NCI-H524 treated with DMSO at 0.1 percent for 48 hours (cell line): ENCODE measurements around the gene ASF1A.

Experiments used
- DNase-seq: peaks from one replicate; lab custom pipeline; 2025; lab: John Stamatoyannopoulos, UW

Gene ASF1A

DNA sequence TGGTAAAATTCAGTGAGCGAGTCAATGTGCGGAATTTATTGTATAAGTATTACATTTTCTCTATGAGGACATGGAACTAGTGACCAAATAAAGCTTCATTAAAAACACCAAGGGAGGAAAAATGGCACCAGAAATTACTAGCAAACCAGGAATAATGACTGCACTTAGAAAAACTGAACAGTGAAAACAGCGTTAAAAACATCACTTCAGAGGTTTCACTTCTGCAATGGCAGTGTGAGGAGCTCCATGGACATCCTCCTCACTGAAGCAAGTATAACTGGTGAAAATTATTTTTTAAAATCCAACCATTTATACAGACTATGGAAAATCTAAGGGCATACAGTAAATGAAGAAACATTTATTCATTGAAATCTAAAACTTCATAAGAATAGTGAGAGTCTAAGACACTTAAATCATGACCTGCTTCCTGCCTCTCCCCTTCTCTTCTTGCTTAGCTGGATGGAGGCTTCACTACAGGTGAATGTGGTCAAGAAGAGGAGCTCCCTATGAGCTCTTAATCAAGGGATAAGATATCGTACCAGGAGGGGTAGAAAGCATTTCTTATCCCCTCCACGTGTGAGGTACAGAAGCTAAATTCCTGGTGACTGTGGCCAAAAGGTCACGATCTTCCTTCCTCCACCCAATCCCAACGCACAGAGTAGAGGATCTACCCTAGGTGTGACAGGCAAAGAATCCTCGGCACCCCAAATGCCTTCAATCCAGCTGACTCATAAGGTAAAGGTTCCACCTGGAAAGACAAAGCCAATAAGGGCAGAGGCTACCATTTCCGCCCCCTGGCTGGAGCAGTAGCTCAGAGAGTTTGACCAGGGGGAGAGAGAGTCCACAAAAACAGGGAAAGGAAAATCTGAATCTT is 12.3 kb upstream of the ASF1A start:
- no peak for DNase-seq

DNA sequence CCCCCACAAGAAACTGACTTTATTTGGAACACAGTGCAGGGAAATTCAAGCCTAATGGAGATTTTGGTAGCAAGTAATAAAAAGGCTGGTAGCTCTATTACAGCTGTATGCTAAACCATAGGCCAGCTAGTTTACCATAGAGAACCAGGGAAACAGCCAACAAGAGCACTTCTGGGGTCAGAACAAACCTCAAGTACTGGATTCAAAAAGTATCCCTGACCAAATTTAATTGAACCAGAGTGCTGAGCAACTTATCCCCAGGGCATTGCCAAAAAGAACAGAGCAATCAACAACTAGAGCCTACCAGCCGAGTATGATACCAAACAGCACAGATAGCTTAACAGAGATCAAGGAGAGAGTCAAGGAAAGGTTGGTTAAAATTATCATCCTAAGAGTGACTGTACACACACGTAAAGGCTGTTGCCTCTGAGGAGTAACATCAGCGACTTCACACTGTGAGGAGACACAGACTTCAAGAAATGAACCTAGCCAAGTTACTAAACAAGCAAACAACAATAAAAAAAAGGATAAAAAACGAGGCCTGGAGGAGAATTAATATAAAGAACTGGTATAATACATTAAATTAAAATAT is 11.5 kb upstream of the ASF1A start:
- no peak for DNase-seq

DNA sequence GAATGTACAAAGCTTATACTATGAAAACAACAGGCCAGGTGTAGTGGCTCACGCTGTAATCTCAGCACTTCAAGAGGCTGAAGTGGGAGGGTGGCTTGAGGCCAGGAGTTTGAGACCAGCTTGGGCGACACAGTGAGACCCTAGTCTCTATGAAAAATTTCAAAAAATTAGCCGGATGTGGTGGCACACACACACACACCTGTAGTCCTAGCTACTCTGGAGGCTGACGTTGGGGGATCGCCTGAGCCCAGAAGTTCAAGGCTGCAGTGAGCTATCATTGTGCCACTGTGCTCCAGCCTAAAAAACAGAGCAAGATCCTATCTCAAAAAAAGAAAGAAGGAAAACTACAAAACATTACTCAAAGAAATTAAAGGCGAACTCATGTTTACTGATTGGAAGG is 7.3 kb upstream of the ASF1A start:
- DNase-seq, result no peak

DNA sequence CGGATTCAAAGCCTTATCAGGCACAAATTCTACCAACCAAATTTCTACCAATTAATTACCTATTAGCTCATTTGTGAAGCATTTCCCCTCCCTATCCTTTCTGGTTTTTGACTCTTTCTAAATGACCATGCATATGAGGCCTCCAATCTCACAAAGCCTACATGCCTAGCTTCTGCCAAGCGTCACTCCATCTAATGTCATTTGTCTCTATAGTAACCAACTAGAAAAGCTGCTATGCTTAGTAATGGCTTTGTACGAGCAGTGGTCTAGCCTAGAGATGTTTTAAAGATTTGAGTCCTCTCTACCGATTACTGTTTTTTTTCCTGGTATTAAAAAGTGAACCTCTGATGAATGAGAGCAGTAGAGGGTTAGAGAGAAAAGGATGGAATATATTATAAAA is 4.8 kb upstream of the ASF1A start:
- no peak for DNase-seq

DNA sequence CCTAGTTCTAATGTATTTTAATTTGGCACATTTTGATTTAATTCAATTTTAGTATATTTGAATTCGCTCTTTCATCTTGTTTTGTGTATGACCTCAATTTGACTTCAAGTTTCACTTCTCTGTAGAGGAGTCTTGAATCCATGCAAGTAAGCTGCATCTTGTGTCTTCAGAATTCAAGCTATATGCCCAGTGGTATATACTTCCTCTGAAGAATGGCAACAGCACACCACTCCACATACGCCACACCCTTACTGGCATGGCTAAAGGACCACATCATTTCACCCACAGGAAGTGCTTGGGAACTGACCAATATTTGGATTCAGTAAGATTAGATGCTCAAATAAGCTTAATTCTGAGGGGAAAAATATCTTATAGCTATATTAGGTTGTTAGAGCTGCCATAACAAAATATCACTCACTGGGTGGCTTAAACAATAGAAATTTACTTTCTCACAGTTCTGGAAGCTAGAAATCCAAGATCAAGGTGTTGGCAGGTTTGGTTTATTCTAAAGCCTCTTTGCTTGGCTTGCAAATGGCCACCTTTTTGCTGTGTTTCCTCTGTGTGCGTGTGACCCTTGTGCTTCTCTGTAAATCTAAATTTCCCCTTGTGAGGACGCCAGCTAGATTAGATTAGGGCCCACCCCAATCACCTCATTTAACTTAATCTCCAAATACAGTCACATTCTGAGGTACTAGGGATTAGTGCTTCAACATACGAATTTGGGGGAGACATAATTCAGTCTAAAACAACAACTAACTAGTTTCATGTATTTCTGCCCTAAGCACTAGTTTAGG is 2.8 kb upstream of the ASF1A start:
- DNase-seq, result no peak

DNA sequence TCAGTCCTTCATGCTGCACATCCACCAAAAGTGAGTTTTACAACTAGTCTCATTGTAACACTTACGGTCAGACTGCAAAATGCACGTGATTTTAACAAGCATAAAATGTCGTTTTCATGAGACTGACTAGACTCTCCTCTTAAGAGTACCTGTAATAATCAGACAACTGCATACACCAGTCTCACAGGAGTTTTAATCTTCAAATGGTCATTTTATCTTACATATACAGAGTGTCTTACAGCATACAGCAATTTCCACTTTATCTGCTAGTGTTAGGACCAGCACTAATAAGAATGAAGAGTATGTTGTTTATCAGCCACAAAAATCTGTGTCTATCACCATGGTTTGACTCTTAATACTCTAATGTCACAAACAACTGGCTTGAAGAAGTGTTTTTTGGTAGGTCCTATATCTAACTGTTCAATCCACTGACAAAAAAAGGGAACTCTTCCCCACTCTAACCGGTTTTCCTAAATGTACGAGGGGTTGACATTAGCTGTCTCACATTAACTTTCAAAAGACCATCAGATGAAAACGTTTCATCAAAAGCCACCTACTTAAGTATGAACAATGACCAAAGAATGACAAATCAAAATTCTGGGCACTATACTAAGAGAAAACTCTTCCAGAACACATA is 1.5 kb upstream of the ASF1A start:
- no peak for DNase-seq

DNA sequence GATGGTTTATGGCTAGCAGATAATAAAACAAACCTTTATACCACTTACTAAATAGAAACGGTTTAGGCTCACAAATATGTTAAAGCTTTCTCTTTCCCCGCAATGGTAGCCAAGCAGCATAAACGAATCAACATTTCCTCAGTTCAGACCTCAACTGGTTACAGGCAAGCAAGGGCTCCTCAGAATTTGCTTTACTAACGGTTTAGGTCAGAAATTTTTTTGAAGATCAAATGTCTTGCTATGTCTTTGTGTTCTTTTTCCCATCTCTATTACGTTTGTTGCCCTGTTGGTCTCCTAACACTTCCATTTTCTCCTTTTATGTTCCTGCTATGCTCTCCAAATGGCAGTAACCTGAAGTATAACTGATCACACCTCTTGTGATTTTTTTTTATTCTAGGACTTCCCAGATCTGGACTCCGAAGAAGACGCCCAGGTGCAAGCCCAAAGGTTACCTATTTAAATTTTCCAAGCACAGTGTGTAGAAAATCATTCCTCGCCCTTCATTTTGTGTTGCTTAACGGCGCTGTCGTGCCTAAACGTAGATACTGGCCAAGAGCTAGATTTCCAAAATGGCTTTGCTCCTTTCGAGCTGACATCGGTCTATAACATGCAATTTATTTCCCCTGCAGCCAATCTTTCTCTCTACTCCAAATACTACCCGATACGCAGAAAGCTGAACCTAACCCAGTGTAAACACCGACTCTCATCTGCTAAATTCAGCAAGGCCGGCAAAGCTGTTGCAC is 717 bp upstream of the ASF1A start:
- DNase-seq, result peak; percentile 65

DNA sequence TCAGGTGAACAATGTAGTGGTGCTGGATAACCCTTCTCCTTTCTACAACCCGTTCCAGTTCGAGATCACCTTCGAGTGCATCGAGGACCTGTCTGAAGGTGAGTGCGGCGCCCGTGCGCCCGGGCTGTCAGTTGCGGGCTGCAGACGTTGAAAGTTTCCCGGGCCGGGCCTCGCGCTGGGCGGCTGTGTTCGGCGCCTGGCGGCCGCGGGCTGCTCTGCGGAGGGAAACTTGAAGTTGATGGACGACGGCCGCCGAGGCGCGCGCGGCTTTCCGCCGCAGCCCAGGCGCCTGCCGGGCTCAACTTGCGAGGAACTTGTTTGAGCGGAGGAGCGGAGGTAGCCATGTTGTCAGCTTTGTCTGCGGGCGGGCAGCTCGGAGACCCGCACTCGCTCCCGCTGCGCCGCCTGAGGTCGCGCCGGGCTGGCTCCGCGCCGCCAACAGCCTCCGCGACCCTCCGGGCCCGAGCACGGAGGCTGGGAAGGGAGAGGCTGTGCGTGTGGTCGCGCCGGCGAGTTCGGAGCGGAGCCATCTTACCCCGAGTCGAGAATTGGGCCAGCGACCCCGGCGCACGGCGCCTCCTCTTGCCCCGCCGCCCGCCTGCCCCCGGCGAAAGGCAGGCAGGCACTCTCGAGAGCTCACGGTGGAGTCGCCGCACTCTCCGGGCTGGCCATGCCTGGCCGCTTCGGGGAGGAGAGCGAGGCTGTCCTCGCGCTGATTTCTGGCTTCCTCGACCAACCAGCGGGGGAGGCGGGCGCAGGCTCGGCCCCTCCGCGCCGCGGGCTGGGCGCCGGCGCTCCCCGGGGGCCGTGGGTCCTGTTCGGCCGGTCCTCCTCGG is 691 bp downstream of the ASF1A start:
- no peak for DNase-seq

DNA sequence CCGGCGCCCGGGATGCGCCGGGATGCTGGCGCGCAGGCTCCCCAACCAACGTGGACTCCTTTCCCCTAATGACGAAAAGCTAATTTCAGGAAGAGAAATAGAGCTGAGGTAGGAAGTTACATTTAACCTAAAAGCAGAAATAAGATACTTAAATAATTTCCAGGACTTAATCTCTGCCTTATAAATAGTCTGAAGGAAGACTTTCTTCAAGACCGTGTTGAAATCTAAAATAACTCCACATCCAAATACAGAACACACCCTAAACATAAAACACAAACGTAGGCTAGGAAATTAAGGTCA is 1.3 kb downstream of the ASF1A start:
- no peak for DNase-seq

DNA sequence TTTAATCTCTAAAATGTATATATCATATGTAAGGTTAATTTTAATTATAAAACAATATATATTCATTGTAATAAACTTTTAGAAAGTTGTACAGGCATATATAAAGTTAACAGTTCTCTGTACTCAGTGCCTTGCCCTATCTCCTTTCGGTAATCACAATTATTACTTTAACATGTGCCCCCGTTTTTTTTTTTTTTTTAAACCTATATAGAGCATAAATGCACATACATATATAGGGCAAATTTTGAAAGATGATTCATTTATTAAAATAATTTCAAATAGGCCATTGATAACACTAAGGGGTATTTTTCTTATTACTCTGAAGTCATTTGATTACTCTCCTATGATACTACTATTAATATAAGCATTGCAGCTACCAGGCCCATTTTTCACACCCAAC is 1.9 kb downstream of the ASF1A start:
- no peak for DNase-seq

DNA sequence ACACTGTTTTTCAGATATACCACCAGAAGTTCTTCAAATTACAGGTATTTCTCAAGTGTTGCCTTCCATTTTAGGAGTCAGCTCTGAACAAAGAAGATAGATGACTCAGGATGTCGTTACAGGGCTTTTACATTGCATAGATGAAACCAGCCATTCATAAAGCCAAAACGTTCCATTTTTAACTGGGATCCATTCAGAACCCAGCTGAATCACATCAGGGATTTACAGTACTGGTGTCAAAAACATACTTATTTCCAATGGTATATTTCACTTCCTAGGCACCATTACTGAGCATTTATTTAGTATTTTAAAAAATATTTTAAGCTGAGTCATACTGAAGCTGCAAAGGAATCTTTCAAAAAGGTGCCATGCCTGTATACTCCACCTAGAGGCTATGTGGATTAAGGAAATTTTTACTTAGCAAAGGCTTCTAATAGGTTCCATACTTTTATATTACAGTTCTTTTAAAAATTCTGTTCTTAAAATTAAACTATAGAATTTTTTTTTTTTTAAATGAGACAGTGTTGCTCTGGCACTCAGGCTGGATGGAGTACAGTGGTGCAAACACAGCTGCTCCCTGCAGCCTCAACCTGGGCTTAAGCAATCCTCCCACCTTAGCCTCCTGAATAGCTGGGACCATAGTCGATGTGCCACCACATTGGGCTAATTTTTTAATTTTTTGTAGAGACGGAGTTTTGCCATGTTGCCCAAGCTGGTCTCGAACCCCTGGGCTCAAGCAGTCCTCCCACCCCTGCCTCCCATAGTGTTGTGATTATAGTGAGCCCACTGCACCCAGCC is 2.6 kb downstream of the ASF1A start:
- DNase-seq, result peak; percentile 17

DNA sequence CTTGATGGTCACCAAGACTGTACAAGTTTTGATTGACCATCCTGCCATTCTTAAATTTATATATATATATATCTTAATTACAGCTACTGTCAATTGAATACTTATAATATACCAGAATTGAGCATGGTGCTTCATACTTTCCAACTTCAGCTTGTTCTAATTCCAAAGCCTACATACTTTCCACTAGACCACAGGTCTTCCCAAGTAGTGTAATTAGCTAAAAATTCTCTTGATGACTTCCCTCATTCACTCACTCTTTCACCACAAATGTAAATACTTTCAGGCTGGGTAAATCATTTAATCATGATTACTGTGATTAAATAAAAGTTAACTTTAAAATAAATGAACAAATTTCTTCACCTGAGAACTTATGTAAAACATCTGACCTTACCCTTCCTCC is 3.4 kb downstream of the ASF1A start:
- no peak for DNase-seq

DNA sequence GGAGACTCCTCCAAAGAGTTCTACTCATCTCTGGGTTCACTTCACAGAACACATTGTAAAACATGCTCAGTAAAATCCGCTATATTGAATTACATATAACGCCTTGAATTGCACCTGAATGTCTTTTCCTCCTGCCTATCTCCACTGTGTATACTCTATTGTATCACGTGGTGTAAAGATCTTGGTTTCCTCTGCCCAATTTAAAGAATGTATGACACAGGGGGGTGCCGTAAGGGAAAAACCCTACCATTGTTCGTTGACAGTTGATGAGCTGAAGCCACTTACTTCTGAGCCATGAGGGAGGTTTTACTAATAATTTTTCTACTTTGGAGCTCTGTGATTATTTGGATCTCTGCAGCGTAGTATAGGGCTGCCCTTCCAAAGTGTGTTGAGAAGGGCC is 6.0 kb downstream of the ASF1A start:
- no peak for DNase-seq

DNA sequence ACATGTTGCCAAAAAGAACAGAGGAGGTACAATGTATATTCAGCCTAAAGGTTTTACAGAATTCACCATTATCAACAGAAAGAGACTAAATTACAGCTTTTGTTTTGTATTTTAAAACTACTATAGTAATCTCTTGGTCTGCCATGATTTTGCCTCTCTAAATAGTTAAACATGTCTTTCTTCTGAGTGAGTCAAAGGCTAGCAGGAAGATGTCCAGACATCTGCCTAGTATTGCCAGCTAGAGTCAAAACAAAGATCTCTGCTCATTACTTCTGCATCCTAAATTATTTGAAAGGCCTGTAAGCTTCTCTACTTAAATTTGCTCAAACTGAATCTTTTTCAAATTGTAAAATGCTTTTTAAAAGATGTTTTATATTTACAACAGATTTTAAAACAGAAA is 8.8 kb downstream of the ASF1A start:
- no peak for DNase-seq

DNA sequence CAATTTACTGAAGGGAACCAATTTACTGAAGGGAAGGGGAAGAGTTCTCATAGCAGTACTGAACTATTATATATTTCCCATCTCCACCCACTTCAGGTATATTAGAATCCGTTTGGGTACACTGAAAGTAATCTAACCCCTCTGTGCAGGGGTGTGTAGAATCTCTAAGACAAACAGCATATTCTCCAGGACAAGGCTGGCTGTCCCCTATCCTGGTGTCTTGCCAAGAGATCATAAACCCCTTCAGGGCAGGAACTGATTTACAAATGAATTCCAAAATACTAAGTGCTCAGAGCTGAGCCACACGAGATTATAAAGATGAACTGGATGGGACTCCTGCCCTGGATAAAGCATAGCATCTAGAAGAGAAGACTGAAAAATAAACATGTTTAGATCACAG is 9.2 kb downstream of the ASF1A start:
- DNase-seq, result no peak

DNA sequence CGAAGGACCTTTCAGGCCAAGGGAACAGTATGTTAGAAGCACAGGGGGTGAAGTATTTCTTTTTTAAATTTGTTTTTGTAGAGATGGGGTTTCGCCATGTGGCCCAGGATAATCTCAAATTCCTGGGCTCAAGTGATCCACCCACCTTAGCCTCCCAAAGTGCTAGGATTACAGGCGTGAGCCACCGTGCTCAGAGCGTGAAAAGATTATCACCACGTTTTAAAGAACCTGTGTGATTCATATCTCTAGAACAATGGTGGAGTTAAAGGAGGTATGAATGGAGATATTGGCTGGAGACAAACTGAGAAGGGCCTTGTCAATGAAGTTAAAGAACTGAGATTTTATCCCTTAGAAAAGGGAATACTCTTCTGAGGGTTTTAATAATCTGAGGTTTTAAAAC is 9.7 kb downstream of the ASF1A start:
- no peak for DNase-seq

DNA sequence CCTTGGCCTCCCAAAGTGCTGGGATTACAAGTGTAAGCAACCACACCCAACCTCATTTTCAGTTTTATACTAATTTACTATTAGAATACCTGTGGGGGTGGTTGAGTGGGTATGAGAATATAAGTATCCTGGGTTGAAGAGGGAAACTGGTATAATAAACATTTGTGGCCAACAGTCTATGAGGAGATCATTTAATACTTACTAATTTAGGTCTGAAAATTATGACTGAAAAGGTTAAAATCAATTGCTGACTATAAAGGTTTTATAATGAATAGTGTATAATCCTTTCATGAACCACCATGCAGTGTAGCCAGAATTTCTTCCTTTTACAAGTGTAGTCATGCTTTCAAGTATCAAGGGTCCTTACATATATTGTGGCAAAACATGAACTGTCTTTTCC is 11.1 kb downstream of the ASF1A start:
- DNase-seq, result no peak

DNA sequence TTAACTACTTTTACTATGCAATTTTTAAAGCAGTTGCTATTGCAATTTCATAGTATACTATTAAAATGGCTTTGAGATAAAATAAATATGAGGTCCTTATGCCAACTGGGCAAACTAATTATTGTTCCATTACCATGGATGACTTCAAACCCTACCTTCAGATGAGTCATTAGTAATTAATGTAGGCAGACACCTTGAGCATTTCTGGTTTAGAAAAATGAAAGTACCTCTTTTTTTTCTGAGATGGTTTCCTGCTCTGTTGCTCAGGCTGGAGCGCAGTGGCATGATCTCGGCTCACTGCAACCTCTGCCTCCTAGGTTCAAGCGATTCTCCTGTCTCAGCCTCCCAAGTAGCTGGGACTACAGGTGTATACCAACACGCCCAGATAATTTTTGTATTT is 11.9 kb downstream of the ASF1A start:
- no peak for DNase-seq

DNA sequence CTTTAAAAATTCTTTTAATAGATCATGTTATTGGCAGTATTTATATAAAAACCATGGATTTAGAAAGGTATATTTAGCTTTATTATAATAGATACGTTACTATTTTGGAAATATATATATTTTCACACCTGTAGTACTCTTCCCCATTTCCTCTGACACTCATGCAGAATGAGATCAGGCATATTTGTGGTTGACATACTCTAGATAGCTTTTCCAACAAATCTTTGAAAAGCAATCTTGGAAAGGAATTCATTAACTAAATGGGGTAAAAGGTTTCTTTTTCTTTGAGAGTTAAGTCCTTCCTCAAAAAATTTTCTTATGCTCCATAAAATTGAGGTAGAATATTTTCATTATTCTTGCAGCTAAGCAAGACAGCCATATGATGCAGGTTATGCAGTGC is 14.5 kb downstream of the ASF1A start:
- no peak for DNase-seq

DNA sequence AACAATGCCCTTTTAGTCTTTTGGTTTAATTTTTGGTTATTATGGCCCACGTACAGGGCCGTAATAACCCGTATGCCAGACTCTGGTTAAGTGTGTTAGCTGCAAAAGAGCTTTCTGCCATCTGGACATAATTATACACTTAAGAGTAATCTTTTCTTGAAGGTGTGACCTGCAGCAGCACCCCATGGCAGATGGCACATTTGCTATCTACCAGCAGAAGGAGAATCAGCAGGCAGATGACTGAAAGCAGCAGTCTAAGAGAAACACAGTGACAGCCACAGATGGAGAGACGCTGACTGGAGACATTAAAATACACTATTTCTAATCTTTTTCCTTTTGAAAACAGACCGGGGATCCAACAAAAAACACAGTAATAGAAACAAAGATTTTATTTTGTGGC is 18.7 kb downstream of the ASF1A start:
- DNase-seq, result peak; percentile 96
